ENCODE results near the gene PRRT3. TPM values are rescaled to one million over a fixed set of nuclear protein-coding genes. Genes with fewer than 3 reads are reported as not detected.
"Not testable (repeated sequence)": the region's sequence is repeated elsewhere in the genome, so short reads cannot be mapped to it uniquely, and the experiment has no call there.

Gene PRRT3
- total RNA-seq, 2 donors from 2014 or later = 7.9 to 14.5 TPM

- DNase-seq (no peak), ATAC-seq (replicated peaks in 1 of 2) (no peak)
- H3K36me3 Mint-ChIP-seq (ENCODE audit: insufficient read depth in 2 of 2) = peaks cover 9 to 15% of the 10 kb centered on the region in 2 donors
- no peaks in the 10 kb centered on the region for H3K9me3 Mint-ChIP-seq
- H3K4me1 Mint-ChIP-seq (ENCODE audit: low read depth) = peaks cover 58% of the 10 kb centered on the region
- H3K4me3 Mint-ChIP-seq = no peak overlapping the region
- no peaks in the 10 kb centered on the region for H3K27me3 Mint-ChIP-seq (ENCODE audit: low read depth)
- H3K27ac Mint-ChIP-seq = peak overlapping the region; percentile 1
Observed at GRCh38 chr3:9897408-9898372, 54.5 kb downstream of the PRRT3 start.

GRCh38 chr3:9896755-9897407 lies 55.3 kb downstream of the PRRT3 start:
- not testable (repeated sequence) for H3K4me3 Mint-ChIP-seq; ATAC-seq (replicated peaks in 1 of 2); H3K27ac Mint-ChIP-seq; DNase-seq; H3K27me3 Mint-ChIP-seq (ENCODE audit: low read depth); H3K9me3 Mint-ChIP-seq
- H3K36me3 Mint-ChIP-seq (ENCODE audit: insufficient read depth in 2 of 2) = peaks cover 13 to 21% of the 10 kb centered on the region in 2 donors
- H3K4me1 Mint-ChIP-seq (ENCODE audit: low read depth) = peaks cover 58% of the 10 kb centered on the region

- ATAC-seq (replicated peaks in 1 of 2); H3K27ac Mint-ChIP-seq; H3K27me3 Mint-ChIP-seq (ENCODE audit: low read depth); DNase-seq; H3K9me3 Mint-ChIP-seq; H3K4me3 Mint-ChIP-seq: not testable (repeated sequence)
- peaks cover 15 to 23% of the 10 kb centered on the region in 2 donors for H3K36me3 Mint-ChIP-seq (ENCODE audit: insufficient read depth in 2 of 2)
- H3K4me1 Mint-ChIP-seq (ENCODE audit: low read depth) = peaks cover 50% of the 10 kb centered on the region
Observed at GRCh38 chr3:9895715-9896114, 56.5 kb downstream of the PRRT3 start.

Other genes starting within 250 kb of the PRRT3 start
- gene CPNE9, start 248.6 kb downstream of the PRRT3 start, total RNA-seq = under 1 TPM; 0.46 to 0.77 TPM
- 10 to 100 TPM; 34.6 to 42.7 TPM for gene BRPF1, start 220.7 kb downstream of the PRRT3 start, total RNA-seq
- 10 to 100 TPM; 31.0 to 33.4 TPM for gene OGG1, start 202.5 kb downstream of the PRRT3 start, total RNA-seq
- 10 to 100 TPM; 38.6 to 47.4 TPM for gene CAMK1, start 182.5 kb downstream of the PRRT3 start, total RNA-seq
- 100 to 1,000 TPM; 105 to 112 TPM for gene TADA3, start 159.9 kb downstream of the PRRT3 start, total RNA-seq
- gene ARPC4, start 159.3 kb downstream of the PRRT3 start, total RNA-seq = 100 to 1,000 TPM; 168 to 176 TPM
- gene TTLL3, start 142.1 kb downstream of the PRRT3 start, total RNA-seq = 10 to 100 TPM; 63.6 to 75.5 TPM
- gene RPUSD3, start 108.4 kb downstream of the PRRT3 start, total RNA-seq = 10 to 100 TPM; 40.1 to 53.7 TPM
- under 1 TPM in 1 of 2 donors, not detected in 1; 0.65 TPM for gene CIDEC, start 72.2 kb downstream of the PRRT3 start, total RNA-seq
- gene JAGN1, start 61.8 kb downstream of the PRRT3 start, total RNA-seq = 10 to 100 TPM; 34.6 to 39.4 TPM
- 1 to 10 TPM in 1 of 2 donors, under 1 TPM in 1; 0.94 to 5.5 TPM for gene IL17RE, start 49.6 kb downstream of the PRRT3 start, total RNA-seq
- under 1 TPM; 0.41 to 0.93 TPM for gene IL17RC, start 35.3 kb downstream of the PRRT3 start, total RNA-seq
- gene CRELD1, start 18.6 kb downstream of the PRRT3 start, total RNA-seq = 10 to 100 TPM; 18.8 to 25.3 TPM
- 10 to 100 TPM; 45.3 to 48.7 TPM for gene EMC3, start 34.4 kb upstream of the PRRT3 start, total RNA-seq
- 10 to 100 TPM; 77.2 to 81.2 TPM for gene FANCD2, start 74.0 kb upstream of the PRRT3 start, total RNA-seq
- gene FANCD2OS, start 155.8 kb upstream of the PRRT3 start, total RNA-seq = not detected
- 10 to 100 TPM; 89.0 to 89.3 TPM for gene BRK1, start 163.3 kb upstream of the PRRT3 start, total RNA-seq
- 10 to 100 TPM; 61.1 to 61.7 TPM for gene VHL, start 189.4 kb upstream of the PRRT3 start, total RNA-seq
- 10 to 100 TPM in 1 of 2 donors, 1 to 10 TPM in 1; 9.4 to 11.8 TPM for gene IRAK2, start 212.5 kb upstream of the PRRT3 start, total RNA-seq